WERI-Rb-1 (cell line): Measurements from ENCODE around the gene ANO6.

Source experiments
- DNase-seq: peaks from one replicate; pipeline ENCODE4 v3.0.0-alpha.2; 2020
- H3K27ac ChIP-seq: fragments of 250-450 bp; sonication (Bioruptor Pico); 2 replicates; pipeline ENCODE4 v1.5.1; 2020; ENCODE audit warnings: mild to moderate bottlenecking, moderate library complexity
- H3K27me3 ChIP-seq: fragments of 250-450 bp; sonication (Bioruptor Pico); 2 replicates; pipeline ENCODE4 v1.5.1; 2021; ENCODE audit warnings: mild to moderate bottlenecking, low read depth, moderate library complexity; ENCODE audit not compliant: insufficient read depth, severe bottlenecking
- H3K36me3 ChIP-seq: fragments of 250-450 bp; sonication (Bioruptor Pico); 2 replicates; pipeline ENCODE4 v1.5.1; 2020; ENCODE audit warnings: mild to moderate bottlenecking, moderate library complexity
- H3K4me3 ChIP-seq: 2 replicates; pipeline ENCODE4 v1.5.1; 2011; ENCODE audit warnings: low read depth, mild to moderate bottlenecking, control low read depth, low read length
- H3K9me3 ChIP-seq: fragments of 250-450 bp; sonication (Bioruptor Pico); 2 replicates; pipeline ENCODE4 v1.5.1; 2021; ENCODE audit warnings: mild to moderate bottlenecking, moderate library complexity; ENCODE audit not compliant: severe bottlenecking
- TF ChIP-seq, protein P1 (sequence below): IDR thresholded peaks from 2 replicates; pipeline ENCODE4 v1.5.1; 2011; ENCODE audit warnings: low read depth, mild to moderate bottlenecking, control low read depth, inconsistent platforms, low read length

The ANO6 gene

DNA sequence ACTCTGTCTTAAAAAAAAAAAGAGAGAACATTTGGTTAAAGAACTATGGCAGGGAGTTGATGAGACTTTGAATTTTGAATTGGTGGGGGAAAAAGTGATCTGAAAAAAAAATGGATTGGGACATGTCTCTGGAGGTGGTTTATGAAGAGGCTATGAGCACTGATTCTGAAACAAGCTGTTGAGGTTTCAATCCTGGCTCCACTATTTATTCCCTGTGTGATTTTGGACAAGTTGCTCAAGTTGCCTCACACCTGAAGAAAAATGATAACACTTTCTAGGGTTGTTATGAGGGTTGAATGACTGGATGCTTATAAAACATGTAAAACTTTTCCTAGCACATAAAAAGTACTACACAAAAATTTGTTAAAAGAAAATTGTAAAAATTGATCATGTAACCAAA, 1.8 kb upstream of the ANO6 start:
- no peak overlapping the region for H3K27ac ChIP-seq
- H3K36me3 ChIP-seq = no peaks in the 10 kb centered on the region
- DNase-seq = no peak
- no peaks in the 10 kb centered on the region for H3K9me3 ChIP-seq
- no peak overlapping the region for H3K4me3 ChIP-seq
- H3K27me3 ChIP-seq = no peaks in the 10 kb centered on the region
- TF ChIP-seq, protein P1, sequence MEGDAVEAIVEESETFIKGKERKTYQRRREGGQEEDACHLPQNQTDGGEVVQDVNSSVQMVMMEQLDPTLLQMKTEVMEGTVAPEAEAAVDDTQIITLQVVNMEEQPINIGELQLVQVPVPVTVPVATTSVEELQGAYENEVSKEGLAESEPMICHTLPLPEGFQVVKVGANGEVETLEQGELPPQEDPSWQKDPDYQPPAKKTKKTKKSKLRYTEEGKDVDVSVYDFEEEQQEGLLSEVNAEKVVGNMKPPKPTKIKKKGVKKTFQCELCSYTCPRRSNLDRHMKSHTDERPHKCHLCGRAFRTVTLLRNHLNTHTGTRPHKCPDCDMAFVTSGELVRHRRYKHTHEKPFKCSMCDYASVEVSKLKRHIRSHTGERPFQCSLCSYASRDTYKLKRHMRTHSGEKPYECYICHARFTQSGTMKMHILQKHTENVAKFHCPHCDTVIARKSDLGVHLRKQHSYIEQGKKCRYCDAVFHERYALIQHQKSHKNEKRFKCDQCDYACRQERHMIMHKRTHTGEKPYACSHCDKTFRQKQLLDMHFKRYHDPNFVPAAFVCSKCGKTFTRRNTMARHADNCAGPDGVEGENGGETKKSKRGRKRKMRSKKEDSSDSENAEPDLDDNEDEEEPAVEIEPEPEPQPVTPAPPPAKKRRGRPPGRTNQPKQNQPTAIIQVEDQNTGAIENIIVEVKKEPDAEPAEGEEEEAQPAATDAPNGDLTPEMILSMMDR = no peak

DNA sequence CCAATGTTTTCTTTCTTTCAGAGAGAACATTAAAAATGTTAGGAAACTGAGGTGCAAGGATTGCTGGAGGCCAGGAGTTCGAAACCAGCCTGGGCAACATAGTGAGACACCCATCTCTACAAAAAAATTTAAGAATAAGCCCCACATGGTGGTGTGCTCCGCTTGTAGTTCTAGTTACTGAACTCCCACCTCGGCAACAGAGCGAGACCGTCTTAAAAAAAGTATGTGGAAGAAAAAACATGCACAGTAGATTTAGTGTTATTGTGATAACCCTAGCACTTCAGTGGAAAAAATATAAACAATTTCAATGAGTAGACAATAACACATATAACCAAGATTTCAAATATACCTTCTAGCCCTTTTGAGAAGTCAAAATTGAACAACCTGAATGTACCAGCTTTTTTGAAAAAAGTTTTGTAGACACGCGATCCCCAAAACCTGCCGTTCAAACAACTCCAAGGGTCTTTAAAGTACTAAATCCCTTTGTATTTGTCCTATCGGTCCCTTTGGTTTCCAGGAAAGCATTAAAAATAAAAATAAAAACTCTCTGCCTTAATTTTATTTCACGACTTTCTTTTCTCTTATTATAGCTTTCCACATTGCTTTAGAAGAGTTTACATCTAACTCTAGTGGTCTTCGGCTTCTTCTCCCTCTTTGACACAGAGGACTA, 1.0 kb upstream of the ANO6 start:
- TF ChIP-seq, protein P1 = no peak
- no peaks in the 10 kb centered on the region for H3K27me3 ChIP-seq
- peak overlapping the region; percentile 90 for H3K27ac ChIP-seq
- H3K9me3 ChIP-seq = no peaks in the 10 kb centered on the region
- no peak for DNase-seq
- H3K4me3 ChIP-seq = peak overlapping the region; percentile 92
- no peaks in the 10 kb centered on the region for H3K36me3 ChIP-seq

DNA sequence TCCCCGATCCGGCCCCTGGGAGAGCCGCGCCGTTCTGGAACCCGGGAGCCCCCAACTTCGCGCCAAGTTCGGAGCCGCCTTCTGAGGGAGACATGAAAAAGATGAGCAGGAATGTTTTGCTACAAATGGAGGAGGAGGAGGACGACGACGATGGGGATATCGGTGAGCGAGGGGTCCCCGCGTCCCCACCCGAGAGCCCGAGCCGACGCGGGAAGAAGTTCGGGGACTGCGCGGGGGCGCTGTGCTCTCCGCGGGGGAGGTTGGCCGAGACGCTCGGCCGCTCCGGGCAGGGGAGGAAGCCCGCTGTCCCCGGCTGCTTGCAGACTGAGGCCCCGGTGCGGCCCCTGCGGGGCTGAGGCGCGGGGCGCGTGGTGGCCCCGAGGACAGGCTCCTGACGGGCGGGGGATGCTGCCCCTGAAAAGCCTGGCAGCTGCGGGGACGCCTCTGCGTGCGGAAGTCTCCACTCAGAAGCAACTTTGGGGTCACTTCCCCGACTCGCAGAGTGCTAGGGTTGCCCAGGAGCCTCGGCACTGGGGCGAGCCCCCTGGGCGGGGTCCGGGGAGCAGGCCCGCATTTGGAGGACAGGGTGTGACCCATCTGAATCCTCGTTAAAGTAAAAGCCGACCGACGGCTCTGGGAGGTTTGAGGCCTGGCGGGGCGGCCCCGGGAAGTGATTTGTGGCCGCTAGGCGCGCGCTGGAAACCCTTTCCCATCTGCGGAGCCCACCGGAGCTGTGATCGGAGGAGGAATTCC, 511 bp downstream of the ANO6 start:
- Histone ChIP-seq H3K27ac (peak overlapping the region; percentile 90), H3K36me3 (no peaks in the 10 kb centered on the region), H3K9me3 (no peaks in the 10 kb centered on the region), H3K27me3 (no peaks in the 10 kb centered on the region), H3K4me3 (peak overlapping the region; percentile 92)
- TF ChIP-seq, protein P1 = peak; percentile 40
- DNase-seq = peak; percentile 37

DNA sequence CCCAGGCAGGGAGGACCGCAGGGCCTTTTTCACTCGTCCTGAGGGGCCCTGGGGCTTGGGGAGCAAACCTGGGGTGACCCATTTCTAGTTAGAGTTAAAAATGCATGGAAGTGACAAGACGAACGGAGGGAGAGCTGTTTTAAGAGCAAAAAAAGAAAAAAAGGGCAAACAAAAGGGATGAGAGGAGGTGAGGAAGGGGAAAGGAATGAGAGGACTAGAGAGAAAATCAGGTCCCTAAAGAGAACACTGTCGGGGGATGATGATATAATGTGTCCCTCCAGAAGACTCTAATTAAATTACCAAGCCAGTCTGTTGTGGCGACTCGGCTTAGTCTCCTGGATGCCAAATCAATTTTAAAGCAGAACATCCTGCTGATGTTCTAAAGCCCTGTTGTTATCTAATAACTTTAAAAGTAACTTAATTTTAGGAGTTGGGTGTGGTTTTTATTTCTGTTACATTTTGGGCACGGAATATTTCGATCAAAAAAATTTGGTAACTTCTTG, 1.1 kb downstream of the ANO6 start:
- no peaks in the 10 kb centered on the region for H3K36me3 ChIP-seq
- TF ChIP-seq, protein P1 = no peak
- H3K27me3 ChIP-seq = no peaks in the 10 kb centered on the region
- peak overlapping the region; percentile 90 for H3K27ac ChIP-seq
- H3K9me3 ChIP-seq = no peaks in the 10 kb centered on the region
- H3K4me3 ChIP-seq = peak overlapping the region; percentile 92
- no peak for DNase-seq

DNA sequence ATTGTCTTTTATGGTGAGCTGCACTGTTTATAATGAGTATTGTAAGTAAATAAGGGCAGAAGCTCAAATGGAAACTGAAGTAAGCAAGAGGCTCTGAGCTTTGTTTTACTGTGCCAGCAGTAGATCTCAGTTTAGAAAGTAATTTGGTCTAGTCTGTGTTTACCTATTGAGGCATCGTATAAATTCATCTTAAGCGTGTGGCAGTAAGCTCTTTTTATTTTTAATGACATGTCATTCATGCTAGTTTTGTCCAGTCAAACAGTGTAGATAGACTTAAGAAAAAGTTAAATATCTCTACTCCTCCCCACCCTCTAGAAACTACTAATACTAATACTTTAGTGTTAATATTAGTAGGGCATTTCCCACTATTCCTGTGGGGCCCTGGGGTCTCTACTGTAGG, 2.0 kb downstream of the ANO6 start:
- TF ChIP-seq, protein P1 = no peak
- DNase-seq = no peak
- Histone ChIP-seq H3K36me3 (no peaks in the 10 kb centered on the region), H3K4me3 (no peak overlapping the region), H3K9me3 (no peaks in the 10 kb centered on the region), H3K27ac (no peak overlapping the region), H3K27me3 (no peaks in the 10 kb centered on the region)
